Measurements from ENCODE around the gene PDGFD.

GRCh38 chr11:103894034-103894433 is 269.9 kb downstream of the PDGFD start:
- TF ChIP-seq CTCF (IDR thresholded peaks at IDR 0.05; ENCODE audit: low read depth, low read length) (no peak), EZH2phosphoT487 (IDR thresholded peaks at IDR 0.05; ENCODE audit: low read depth) (no peak)

Data from OCI-LY3 (cell line).